WI38 (cell line): ENCODE data around the gene FSTL4.

Source experiments
- H3K4me3 ChIP-seq: 2 replicates; pipeline ENCODE4 v1.5.1; 2011; ENCODE audit warnings: low read depth, mild to moderate bottlenecking, control low read depth, low read length
- TF ChIP-seq, protein P1 (sequence below): IDR thresholded peaks from 2 replicates; pipeline ENCODE4 v1.5.1; 2012; ENCODE audit warnings: low read depth, mild to moderate bottlenecking, control low read depth, low read length

FSTL4 gene

DNA sequence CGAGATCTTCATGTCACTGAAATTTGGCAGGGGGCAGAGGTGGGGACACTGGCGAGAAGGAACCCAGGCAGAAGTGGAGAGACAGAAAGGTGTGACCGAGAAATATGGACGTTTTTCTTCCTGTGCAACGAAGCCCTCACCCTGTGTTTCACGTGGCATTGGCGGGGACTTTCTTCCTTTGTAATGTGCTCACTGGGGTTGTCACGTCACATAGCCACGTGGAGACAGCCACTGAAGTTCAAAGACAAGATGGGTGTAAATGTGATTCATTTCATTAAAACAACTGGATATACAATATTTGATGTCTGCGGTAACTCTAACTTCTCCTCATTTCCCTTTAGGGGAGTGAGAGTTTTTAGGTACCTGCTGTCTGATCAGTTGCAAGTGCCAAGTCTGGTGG, 225.7 kb downstream of the FSTL4 start:
- TF ChIP-seq, protein P1, sequence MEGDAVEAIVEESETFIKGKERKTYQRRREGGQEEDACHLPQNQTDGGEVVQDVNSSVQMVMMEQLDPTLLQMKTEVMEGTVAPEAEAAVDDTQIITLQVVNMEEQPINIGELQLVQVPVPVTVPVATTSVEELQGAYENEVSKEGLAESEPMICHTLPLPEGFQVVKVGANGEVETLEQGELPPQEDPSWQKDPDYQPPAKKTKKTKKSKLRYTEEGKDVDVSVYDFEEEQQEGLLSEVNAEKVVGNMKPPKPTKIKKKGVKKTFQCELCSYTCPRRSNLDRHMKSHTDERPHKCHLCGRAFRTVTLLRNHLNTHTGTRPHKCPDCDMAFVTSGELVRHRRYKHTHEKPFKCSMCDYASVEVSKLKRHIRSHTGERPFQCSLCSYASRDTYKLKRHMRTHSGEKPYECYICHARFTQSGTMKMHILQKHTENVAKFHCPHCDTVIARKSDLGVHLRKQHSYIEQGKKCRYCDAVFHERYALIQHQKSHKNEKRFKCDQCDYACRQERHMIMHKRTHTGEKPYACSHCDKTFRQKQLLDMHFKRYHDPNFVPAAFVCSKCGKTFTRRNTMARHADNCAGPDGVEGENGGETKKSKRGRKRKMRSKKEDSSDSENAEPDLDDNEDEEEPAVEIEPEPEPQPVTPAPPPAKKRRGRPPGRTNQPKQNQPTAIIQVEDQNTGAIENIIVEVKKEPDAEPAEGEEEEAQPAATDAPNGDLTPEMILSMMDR, result no peak
- no peak overlapping the region for H3K4me3 ChIP-seq

DNA sequence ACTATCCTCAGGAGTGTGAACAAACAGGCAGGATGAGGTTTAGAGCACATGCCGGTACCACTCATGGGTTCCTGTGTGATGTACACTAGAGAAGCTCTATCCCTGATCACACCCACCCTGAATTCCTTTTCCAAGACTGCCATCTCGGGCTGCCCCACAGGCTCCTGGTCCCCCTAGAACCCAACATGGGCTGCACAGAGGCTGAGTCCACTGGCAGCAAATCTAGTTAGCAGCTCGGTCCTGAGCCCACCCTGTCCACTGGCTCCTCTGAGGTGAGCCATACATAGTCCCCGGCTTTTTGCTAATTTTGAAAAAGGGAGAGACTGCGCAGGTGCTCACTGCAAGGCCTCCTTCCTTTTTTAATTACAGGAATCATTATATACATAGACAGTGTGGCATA, 227.0 kb downstream of the FSTL4 start:
- TF ChIP-seq, protein P1, result no peak
- H3K4me3 ChIP-seq, result no peak overlapping the region

DNA sequence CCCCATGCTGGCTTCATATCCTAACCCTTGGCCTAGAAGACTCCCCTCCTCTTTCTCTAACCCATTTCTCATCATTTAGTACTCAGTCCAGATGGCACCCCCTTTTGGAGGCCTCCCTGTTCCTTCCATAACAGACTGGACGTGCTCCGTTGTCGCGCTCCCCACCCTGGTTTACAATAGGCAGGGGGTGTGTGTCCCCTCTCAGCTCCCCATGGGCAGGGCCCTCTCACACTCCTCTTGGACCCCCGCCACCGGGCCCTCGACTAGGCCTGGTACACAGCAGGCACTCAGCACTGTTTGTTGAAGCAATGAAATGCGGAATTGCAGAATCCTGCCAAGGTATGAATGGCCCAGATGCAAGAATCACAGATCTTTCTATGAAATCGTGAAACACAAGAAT, 227.4 kb downstream of the FSTL4 start:
- TF ChIP-seq, protein P1, result no peak
- no peak overlapping the region for H3K4me3 ChIP-seq

DNA sequence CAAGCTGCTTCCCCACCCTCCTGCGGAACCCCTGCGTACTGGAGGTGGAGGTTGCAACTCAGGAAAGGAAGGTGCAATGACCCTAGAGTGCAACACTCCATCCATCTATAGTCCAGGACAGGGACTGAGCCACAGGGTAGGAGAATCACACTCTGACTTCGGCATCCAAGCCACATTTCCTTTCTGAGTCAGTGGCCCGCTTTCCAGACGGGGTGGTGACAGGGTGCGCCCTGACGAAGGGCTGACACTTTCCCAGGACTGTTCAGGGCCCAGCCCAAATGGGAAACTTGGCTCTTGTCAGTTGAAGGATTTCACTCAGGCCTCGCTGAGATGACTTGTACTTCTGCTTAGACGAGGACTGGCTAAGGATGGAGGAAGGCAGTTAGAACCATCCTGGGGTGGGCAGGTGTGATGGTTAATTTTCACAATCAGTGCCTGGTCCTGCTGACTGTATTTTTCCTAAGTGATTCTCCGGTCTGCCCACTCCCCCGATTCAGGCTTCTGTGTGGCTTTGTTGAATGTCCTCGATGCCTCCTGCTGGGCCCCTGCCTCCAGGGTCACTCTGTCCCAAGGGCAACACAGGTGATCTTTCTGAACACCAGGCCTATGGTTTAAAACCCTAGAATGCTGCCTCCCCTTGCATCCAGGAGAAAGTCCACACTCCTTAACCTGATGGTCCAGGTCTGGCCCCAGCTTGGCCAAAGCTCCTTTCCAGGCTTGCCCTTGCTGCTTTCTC, 228.1 kb downstream of the FSTL4 start:
- TF ChIP-seq, protein P1, result no peak
- no peak overlapping the region for H3K4me3 ChIP-seq

DNA sequence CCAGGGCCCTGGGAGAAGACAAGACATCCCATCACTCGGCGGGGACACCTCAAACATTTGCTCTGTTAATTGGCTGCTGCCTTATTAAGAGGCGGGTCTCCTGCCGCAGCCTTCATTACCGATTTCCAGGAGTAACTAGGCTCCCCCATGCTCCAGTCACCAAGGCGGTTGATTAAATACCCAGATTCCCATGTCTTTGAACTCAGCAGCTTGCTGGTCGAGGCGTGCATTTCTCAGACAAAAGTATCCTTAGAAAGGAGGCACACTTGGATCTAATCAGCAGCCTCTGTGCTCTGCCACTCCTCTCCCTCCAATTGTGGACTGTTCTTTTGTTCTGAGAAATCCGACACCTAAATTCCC, 228.8 kb downstream of the FSTL4 start:
- no peak overlapping the region for H3K4me3 ChIP-seq
- TF ChIP-seq, protein P1, result no peak

DNA sequence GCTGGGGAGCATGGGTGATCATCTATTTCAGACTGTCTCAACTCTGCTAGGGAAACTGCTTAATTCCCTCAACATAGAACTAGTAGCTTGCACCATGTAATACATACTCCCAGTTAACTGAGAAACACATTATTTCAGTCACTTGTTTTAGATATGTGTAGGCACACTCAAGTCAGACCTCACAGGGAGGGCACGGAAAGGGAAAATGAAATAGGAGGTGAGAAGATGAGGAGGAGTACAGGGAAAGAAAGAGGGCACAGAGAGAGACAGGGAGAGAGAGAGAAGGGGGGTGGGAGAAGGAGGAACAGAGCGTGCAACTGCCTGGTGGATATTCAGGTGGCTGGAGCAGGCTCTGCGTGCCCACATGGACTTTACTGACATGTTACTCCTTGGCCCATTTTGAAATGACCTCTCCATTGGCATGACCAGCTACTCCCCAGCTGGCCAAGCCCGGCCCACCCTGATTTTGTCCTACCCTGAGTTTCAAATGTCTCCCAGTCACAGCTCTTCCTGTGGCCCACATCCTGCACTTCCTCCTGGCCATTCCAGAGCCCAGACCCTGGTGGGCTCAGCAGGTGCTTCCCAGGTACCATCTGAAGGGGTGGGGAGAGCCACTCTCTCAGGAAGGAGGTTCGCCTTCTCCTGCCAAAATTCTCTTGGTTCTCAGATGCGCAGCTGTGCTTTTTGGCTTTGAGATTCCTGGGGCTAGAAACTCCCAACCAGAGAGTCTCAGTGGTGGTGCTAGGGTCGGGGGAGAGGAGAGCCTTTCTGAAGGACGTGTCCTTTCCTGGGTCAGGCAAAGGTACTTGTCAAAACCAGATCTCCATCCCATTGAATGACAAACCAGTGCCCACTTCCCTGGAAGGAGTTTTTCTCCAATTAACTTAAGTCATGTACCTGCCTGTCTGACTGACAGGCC, 229.4 kb downstream of the FSTL4 start:
- no peak overlapping the region for H3K4me3 ChIP-seq
- TF ChIP-seq, protein P1, result no peak
